HG03378 (cell line): ENCODE data around the gene TNIP3.

Experiments
- ATAC-seq: cut with Tn5 transposase; IDR thresholded peaks from one replicate; pipeline ENCODE4 v1.9.1; 2021; ENCODE audit warnings: mild to moderate bottlenecking, moderate library complexity; ENCODE audit not compliant: unreplicated experiment

Gene TNIP3

DNA sequence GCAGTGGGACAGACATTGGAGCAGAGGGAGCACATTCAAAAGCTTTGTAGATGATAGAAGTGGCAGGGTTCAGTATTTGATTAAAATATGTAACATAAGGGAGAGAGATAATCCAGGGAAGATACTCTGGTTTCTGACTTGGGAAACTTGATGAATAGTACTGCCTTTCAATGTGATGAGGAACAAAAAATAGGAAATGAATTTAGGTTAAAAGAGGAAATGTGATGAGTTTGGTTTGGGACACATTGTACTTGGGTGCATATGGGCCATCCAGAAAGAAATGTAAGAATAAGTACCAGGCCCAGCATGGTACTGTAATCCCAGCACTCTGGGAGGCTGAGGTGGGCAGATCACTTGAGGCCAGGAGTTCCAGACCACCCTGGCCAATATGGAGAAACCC is 70.9 kb downstream of the TNIP3 start:
- ATAC-seq: no peak

DNA sequence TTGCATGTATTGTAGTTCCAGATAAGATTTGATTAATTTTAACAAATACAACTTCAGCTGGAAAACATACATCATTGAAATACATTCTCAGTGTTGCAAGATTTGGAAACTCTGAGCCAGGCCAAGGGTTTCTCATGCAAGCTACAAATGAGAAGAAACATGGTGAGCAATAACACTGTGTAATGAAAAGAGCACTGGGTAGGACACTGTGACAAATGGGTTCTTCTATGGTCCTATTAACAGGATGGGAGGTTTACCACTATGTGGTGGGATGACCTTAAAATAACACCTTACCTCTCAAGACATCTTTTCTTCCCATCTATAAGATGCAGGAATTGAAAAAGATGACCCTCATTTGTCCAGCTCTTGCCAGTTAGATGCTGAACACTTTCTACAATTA is 72.2 kb downstream of the TNIP3 start:
- no peak for ATAC-seq

DNA sequence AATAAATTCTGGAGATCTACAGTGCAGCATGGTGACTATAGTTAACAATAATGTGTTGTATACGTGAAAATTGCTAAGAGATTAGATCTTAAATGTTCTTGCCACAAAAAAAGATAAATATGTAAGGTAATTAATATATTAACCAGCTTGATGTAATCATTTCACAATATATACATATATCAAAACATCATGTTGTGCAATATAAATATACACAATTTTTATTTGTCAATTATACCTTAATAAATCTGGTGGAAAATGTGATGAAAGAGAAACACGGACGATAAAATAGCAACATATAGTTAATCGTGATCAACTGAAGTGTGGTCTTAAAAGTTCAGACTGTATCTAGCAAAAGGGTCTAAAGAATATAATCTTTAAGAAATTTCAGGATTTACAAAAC is 75.3 kb downstream of the TNIP3 start:
- no peak for ATAC-seq
